Effector CD4-positive, alpha-beta T cell (primary cell): ENCODE measurements around the gene ABTB2.
"Not testable (repeated sequence)": the region's sequence is repeated elsewhere in the genome, so short reads cannot be mapped to it uniquely, and the experiment has no call there.

Experiments
- DNase-seq: peaks from one replicate; pipeline ENCODE4 v3.0.0-alpha.2; 2020

Gene ABTB2

DNA sequence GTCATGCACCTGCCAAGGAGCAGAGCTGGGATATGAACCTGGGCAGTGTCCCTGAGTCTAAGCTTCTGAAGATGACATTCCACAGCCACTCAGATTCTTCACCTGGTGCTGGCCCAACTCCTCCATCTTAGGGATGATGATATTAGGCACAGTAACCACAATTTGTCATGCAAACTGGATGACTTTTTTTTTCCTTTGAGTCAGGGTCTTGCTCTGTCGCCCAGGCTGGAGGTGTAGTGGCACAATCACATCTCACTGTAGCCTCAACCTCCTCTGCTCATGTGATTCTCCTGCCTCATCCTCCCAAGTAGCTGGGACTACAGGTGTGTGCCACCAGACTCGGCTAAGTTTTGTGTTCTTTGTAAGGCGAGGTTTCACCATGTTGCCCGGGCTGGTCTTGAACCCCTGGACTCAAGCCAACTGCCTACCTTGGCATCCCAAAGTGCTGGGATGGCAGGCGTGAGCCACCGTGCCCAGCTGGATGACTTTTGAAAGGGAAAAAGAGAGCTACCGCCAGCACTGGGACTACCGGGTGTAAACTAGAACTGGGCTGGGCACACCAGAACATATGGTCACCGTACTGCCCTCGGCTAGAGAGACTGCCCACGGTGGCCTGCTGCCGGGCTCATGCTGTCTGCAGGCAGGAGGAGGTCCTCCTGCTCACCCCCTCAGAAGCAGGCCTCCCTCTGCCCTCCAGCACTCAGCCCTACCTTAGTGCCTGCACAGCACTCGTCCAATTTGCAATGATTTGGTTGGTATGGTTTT lies 174.7 kb downstream of the ABTB2 start:
- no peak for DNase-seq

DNA sequence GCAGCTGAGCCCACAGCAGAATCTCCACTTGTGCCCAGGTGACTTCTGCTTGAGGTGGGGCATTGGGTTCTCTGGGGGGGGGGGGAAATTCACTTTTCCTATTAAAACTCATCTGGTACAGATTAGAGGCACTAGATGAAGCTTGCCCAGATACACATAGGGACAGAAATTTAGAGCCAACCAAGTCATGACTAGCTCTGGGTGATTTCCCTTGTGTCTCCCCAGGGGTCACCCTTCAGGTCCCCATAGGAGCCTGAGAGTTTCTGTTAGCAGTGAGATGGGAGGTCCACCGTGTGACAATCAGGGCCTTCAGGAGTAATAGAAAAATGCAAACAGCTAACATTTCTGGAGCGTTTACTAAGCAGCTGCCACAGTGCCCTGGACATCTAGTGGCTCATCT lies 175.4 kb downstream of the ABTB2 start:
- no peak for DNase-seq

DNA sequence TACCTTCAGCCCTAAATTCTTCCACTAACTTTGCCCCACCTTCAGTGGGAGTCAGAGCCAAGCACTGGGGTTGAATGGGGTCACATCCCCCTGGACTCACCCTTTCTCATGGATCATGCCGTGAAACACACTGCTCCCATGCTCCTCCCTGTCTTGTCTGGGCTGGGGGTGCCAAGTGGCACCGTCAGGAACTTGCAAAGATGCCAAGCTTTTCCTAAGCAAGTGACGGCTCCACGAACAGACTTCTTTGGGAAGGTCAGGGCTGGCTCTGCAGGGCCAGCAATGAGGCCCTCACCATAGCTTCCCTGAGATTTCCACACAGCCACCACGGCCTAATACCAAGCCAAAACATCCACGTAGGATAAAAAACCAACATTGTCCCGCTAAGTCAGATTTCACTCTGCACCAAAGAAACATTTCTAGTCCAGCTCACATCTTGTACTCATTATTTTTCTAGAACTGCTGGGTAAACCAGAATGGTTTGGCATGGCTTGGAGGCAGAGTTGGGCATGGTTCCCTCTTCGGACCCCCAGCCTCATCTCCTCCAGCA lies 175.9 kb downstream of the ABTB2 start:
- no peak for DNase-seq

- DNase-seq, result no peak
Observed at GRCh38 chr11:34181251-34181650, 176.6 kb downstream of the ABTB2 start.

DNA sequence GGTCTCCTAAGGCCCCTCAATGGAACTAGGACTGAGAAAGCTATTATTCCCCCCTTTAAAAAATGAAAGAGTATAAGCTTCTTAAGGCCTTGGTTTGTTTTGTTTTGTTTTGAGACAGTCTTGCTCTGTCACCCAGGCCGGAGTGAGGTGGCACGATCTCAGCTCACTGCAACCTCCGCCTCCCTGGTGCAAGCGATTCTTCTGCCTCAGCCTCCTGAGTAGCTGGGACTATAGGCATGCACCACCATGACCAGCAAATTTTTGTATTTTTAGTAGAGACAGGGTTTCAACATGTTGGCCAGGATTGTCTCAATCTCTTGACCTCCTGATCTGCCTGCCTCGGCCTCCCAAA lies 177.0 kb downstream of the ABTB2 start:
- DNase-seq, result not testable (repeated sequence)

GRCh38 chr11:34180040-34180813 lies 177.6 kb downstream of the ABTB2 start:
- DNase-seq, result no peak

DNA sequence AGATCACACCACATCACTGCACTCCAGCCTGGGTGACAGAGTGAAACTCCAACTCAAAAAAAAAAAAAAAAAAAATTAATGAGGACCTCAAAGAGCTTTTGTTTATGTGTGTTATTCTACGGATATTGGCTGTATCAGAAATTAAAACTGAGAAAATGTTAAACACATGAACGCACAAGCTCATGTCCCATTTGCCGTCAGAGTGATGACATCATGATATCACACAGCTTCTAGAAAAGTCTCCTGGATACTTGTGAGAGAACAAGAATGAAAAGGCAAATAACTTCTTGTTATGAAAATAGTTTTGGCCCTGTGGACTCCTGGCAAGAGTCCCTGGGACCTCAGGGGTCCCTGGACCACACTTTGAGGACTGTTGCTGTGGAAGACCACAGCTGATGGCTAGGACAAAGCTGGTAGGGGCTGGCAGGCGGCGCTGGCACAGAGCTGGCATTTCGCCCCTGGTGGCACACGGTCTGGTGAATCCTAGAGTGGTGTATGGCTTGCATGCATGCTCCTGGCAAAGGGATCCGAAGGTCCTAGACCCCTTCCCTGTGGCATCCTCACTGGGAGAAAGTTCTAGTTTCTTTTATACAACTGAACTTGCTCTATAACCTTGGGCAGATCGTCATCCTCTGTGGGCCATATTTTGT lies 178.7 kb downstream of the ABTB2 start:
- DNase-seq, result no peak

GRCh38 chr11:34178209-34178821 lies 179.5 kb downstream of the ABTB2 start:
- no peak for DNase-seq

GRCh38 chr11:34176751-34177209 lies 181.0 kb downstream of the ABTB2 start:
- DNase-seq, result no peak

GRCh38 chr11:34175284-34176019 lies 182.4 kb downstream of the ABTB2 start:
- no peak for DNase-seq

DNA sequence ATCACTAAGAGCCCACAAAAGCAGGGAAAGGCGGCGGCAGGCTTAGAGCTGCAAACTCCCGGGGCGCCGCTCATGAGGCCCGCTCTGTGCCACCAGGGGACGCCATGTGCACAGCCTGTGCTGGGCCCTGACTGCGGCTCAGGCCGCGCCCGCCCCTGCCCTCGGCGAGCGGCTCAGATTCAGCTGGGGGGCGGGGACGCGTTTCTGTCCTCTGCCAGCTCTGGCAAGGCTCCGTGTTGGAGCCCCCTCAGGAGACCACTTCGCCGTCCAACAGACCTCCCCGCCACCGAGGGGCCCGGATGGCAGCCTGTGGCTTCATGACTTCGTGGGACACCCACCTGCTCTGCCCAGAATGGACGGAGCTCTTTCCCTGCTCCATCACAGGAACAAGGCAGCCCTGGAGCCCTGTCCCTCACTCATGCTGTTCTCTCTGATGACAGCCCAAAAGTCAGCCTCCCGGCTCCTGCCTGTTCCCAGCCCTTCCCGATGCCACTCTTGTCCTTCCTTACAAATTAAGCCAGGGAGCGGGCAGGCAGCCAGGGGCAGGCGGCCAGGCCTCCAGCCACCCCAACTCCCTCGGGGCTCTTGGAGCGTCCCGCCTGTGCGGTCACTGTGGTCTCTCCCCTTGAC lies 183.3 kb downstream of the ABTB2 start:
- DNase-seq, result peak; percentile 71

GRCh38 chr11:34173050-34173449 lies 184.8 kb downstream of the ABTB2 start:
- no peak for DNase-seq

DNA sequence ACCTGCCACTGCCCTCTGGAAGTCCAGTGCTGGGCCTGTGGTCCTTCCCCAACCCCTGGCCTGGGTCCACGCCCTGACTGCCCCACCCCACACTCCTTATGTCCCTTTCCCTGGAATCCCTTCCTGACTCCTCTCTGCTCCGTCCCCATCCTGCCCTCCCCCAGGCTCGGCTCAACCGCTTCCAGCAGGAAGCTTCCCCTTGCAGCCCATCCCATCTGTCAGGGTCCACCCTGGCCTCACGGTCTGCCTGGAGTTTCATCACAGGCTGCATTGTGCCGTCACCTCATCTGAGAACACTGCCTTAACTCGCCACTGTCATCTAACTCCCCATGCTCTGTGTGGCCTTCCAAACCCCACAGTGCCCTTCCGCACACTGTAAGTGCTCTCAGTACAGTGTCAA lies 188.1 kb downstream of the ABTB2 start:
- DNase-seq, result no peak

- DNase-seq, result no peak
Observed at GRCh38 chr11:34168642-34169420, 189.0 kb downstream of the ABTB2 start.

DNA sequence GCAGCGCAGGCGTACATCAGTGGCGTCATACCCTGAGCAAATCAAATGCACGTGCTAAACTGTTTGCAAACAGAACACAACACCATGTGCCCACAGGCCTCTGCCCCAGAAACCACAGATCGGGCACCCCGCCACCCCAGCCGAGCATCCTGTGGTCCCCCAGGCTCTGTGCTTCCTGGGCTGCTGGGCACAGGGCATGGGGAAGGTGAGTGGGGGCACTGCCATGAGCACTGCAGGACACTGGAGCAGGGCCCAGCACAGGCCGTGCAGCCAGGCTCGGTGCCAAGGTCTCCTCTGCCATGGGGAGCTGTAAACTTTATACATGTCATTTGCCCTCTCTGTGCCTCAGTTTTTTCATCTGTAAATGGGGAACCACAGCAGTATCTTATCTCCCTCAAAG lies 189.8 kb downstream of the ABTB2 start:
- DNase-seq, result no peak

DNA sequence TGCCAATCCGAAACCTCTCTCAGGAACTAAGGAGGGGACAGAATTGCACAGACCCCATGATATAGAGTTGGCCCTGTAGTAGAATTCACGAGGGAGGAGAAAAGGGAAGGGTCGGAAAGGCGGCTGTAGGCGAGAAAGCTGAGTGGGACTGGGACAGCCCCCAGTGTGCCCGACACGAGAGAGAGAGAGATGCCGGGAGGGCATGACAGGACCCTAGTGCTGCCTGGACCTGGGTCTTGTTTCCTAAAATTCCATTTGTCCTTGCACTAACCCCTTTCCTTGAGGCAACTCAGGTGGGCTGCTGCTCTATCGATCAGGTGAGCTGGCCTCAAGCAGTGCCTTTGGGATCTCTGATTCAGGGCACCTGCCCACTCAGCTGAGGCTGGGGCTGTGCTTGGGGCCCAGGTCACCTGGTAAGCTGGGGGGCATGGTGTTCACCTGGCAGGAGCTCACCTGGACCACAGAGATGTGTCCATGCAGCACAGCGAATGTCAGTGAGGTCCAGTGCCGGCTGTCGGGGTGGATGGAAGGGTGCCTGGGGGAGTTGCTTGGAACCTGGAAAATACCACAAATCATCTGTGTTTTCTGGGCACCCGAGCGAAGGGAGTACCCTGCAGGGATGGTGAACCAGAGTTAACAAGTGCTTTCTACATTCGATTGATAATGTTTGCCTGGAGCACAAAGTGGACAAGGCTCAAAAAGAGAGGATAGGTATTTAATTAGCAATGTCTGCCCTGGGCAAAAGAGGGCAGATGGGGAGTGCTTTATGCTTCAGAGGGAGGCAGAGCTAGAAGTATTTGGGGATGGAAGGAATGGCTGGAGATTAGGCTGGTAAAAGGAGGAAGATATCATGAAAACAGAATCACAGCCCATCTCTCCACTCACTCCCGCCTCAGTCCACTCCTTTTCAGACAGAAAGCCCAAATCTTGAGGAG lies 190.7 kb downstream of the ABTB2 start:
- no peak for DNase-seq

- DNase-seq, result no peak
Observed at GRCh38 chr11:34165786-34166555, 191.8 kb downstream of the ABTB2 start.

GRCh38 chr11:34165121-34165520 lies 192.7 kb downstream of the ABTB2 start:
- no peak for DNase-seq

GRCh38 chr11:34162856-34163255 lies 195.0 kb downstream of the ABTB2 start:
- no peak for DNase-seq
